Stimulated activated CD4-positive, alpha-beta T cell treated with anti-CD3 and anti-CD28 coated beads, TNF-alpha, amount 100 ng/mL, for 4 hours (primary cell): ENCODE results near the gene RNF150.

Experiments
- DNase-seq, 3 experiments: peaks; one replicate each; pipeline ENCODE4 v3.0.0-alpha.2; 2020; ENCODE audit warnings: low read depth in 3 of 3

Gene RNF150

GRCh38 chr4:141026900-141027299 lies 106.4 kb downstream of the RNF150 start:
- no peak for DNase-seq

- no peak for DNase-seq
Observed at GRCh38 chr4:141023051-141023450, 110.2 kb downstream of the RNF150 start.

- no peak for DNase-seq
Observed at GRCh38 chr4:141022111-141022695, 111.1 kb downstream of the RNF150 start.

GRCh38 chr4:141021397-141022110 lies 111.7 kb downstream of the RNF150 start:
- DNase-seq, result no peak

GRCh38 chr4:141020801-141021261 lies 112.4 kb downstream of the RNF150 start:
- DNase-seq, result no peak

- no peak for DNase-seq
Observed at GRCh38 chr4:141019768-141020167, 113.5 kb downstream of the RNF150 start.

GRCh38 chr4:141016117-141016798 lies 117.0 kb downstream of the RNF150 start:
- DNase-seq, result no peak

- DNase-seq, result no peak
Observed at GRCh38 chr4:141013899-141014298, 119.4 kb downstream of the RNF150 start.

GRCh38 chr4:141011901-141012315 lies 121.4 kb downstream of the RNF150 start:
- DNase-seq, result no peak

GRCh38 chr4:141009931-141010330 lies 123.3 kb downstream of the RNF150 start:
- DNase-seq, result no peak

GRCh38 chr4:141009129-141009528 lies 124.1 kb downstream of the RNF150 start:
- no peak for DNase-seq

- DNase-seq, result no peak
Observed at GRCh38 chr4:141006242-141006802, 126.9 kb downstream of the RNF150 start.

GRCh38 chr4:141004823-141005222 lies 128.4 kb downstream of the RNF150 start:
- no peak for DNase-seq

- DNase-seq, result no peak
Observed at GRCh38 chr4:141003193-141003592, 130.1 kb downstream of the RNF150 start.

- no peak for DNase-seq
Observed at GRCh38 chr4:141002323-141002805, 130.9 kb downstream of the RNF150 start.

- no peak for DNase-seq
Observed at GRCh38 chr4:140996766-140997165, 136.5 kb downstream of the RNF150 start.

- DNase-seq, result no peak
Observed at GRCh38 chr4:140995058-140995457, 138.2 kb downstream of the RNF150 start.

- no peak for DNase-seq
Observed at GRCh38 chr4:140994015-140994414, 139.3 kb downstream of the RNF150 start.

- DNase-seq, result no peak
Observed at GRCh38 chr4:140993370-140993769, 139.9 kb downstream of the RNF150 start.

- DNase-seq, result no peak
Observed at GRCh38 chr4:140989944-140990343, 143.3 kb downstream of the RNF150 start.

GRCh38 chr4:140986045-140986444 lies 147.2 kb downstream of the RNF150 start:
- DNase-seq, result no peak

- no peak for DNase-seq
Observed at GRCh38 chr4:140982613-140983340, 150.5 kb downstream of the RNF150 start.
